IMR-90 (cell line): ENCODE results near the gene IL23R. TPM values are rescaled to one million over a fixed set of nuclear protein-coding genes. Genes with fewer than 3 reads are reported as not detected.
"Not testable (repeated sequence)": the region's sequence is repeated elsewhere in the genome, so short reads cannot be mapped to it uniquely, and the experiment has no call there.

Experiments
- ATAC-seq: fragments of 200-7000 bp; cut with Tn5 transposase; 2 replicates; pipeline ENCODE4 v1.9.1; 2020; ENCODE audit warnings: low read depth, mild to moderate bottlenecking, moderate library complexity
- BruUV-seq: library from RNA; stranded (reverse); fragments of 400-500 nt; replicated peaks from 2 replicates; lab custom pipeline; 2021; lab: Mats Ljungman, UMichigan
- CTCF ChIA-PET: fragments of 300-600 bp; formaldehyde crosslinking; extraction: SDS; loops from one replicate; lab custom pipeline; 2021; ENCODE audit warnings: antibody characterized with exemption; lab: Yijun Ruan, JAX
- POLR2A ChIA-PET: fragments of 300-600 bp; sonication (Branson Sonifier 250); formaldehyde crosslinking; loops from one replicate; lab custom pipeline; 2022; ENCODE audit warnings: antibody characterized with exemption; ENCODE audit not compliant: unreplicated experiment; lab: Charles Lee
- DNase-seq: peaks from one replicate; pipeline ENCODE4 v3.0.0; 2013
- H2AFZ ChIP-seq: replicated peaks from 2 replicates; pipeline ENCODE3; 2013; ENCODE audit warnings: low read length, mild to moderate bottlenecking; ENCODE audit not compliant: poor library complexity
- H2AK5ac ChIP-seq: 2 replicates; pipeline ENCODE4 v1.6.1; 2013; ENCODE audit warnings: low read depth, low read length, inconsistent platforms
- H2AK9ac ChIP-seq: replicated peaks from 2 replicates; pipeline ENCODE3; 2013; ENCODE audit warnings: mild to moderate bottlenecking, low read depth, low read length, moderate library complexity; ENCODE audit not compliant: poor library complexity
- H2BK120ac ChIP-seq: 2 replicates; pipeline ENCODE4 v1.6.1; 2013; ENCODE audit warnings: low read depth, low read length, inconsistent platforms
- H2BK15ac ChIP-seq: 3 replicates; pipeline ENCODE4 v1.6.1; 2013; ENCODE audit warnings: low read depth, low read length, inconsistent platforms
- H2BK20ac ChIP-seq: 2 replicates; pipeline ENCODE4 v1.6.1; 2013; ENCODE audit warnings: low read depth, mild to moderate bottlenecking, inconsistent platforms, low read length, moderate library complexity
- H2BK5ac ChIP-seq: 2 replicates; pipeline ENCODE4 v1.6.1; 2013; ENCODE audit warnings: mild to moderate bottlenecking, low read depth, low read length, inconsistent platforms; ENCODE audit not compliant: poor library complexity, severe bottlenecking
- H3K14ac ChIP-seq: replicated peaks from 2 replicates; pipeline ENCODE4 v1.6.1; 2013; ENCODE audit warnings: low read depth, low read length, inconsistent platforms
- H3K18ac ChIP-seq: 2 replicates; pipeline ENCODE4 v1.6.1; 2013; ENCODE audit warnings: low read depth, low read length, control low read depth
- H3K23ac ChIP-seq: 2 replicates; pipeline ENCODE4 v1.6.1; 2013; ENCODE audit warnings: low read depth, low read length, inconsistent platforms
- H3K27ac ChIP-seq: 2 replicates; pipeline ENCODE4 v1.5.1; 2013; ENCODE audit warnings: mild to moderate bottlenecking, control low read depth, low read length; ENCODE audit not compliant: insufficient read depth
- H3K27me3 ChIP-seq: 2 replicates; pipeline ENCODE4 v1.6.1; 2013; ENCODE audit warnings: low read length; ENCODE audit not compliant: control insufficient read depth, insufficient read depth
- H3K36me3 ChIP-seq: 2 replicates; pipeline ENCODE4 v1.6.1; 2013; ENCODE audit warnings: low read length, mixed read lengths; ENCODE audit not compliant: control insufficient read depth, insufficient read depth
- H3K4ac ChIP-seq: 2 replicates; pipeline ENCODE4 v1.6.1; 2013; ENCODE audit warnings: low read depth, low read length, inconsistent platforms
- H3K4me1 ChIP-seq: 2 replicates; pipeline ENCODE4 v1.6.1; 2013; ENCODE audit warnings: low read length, mixed read lengths; ENCODE audit not compliant: control insufficient read depth, insufficient read depth
- H3K4me2 ChIP-seq: 2 replicates; pipeline ENCODE4 v1.6.1; 2013; ENCODE audit warnings: low read depth, mild to moderate bottlenecking, control low read depth, low read length, moderate library complexity
- H3K4me3 ChIP-seq: 2 replicates; pipeline ENCODE4 v1.5.1; 2013; ENCODE audit warnings: low read depth, mild to moderate bottlenecking, control low read depth, low read length, moderate library complexity; ENCODE audit not compliant: insufficient read depth
- H3K56ac ChIP-seq: 2 replicates; pipeline ENCODE4 v1.6.1; 2013; ENCODE audit warnings: low read length, inconsistent platforms; ENCODE audit not compliant: insufficient read depth; ENCODE audit errors: extremely low read depth
- H3K79me1 ChIP-seq, 2 experiments: 2 replicates each; pipeline ENCODE4 v1.6.1; 2013; ENCODE audit warnings: low read length in 2 of 2, inconsistent platforms in 1 of 2, low read depth in 1 of 2
- H3K9ac ChIP-seq: 2 replicates; pipeline ENCODE4 v1.6.1; 2013; ENCODE audit warnings: low read depth, low read length, control low read depth
- H3K9me1 ChIP-seq: 2 replicates; pipeline ENCODE4 v1.6.1; 2013; ENCODE audit warnings: low read length, inconsistent platforms; ENCODE audit not compliant: insufficient read depth
- H3K9me3 ChIP-seq: 2 replicates; pipeline ENCODE4 v1.6.1; 2013; ENCODE audit warnings: low read length; ENCODE audit not compliant: control insufficient read depth, insufficient read depth
- H4K20me1 ChIP-seq: 2 replicates; pipeline ENCODE4 v1.6.1; 2013; ENCODE audit warnings: low read length, inconsistent platforms; ENCODE audit not compliant: insufficient read depth
- H4K5ac ChIP-seq: 2 replicates; pipeline ENCODE4 v1.6.1; 2013; ENCODE audit warnings: mild to moderate bottlenecking, low read depth, low read length, control low read depth
- H4K8ac ChIP-seq, 2 experiments: 2 replicates each; pipeline ENCODE4 v1.6.1; 2013; ENCODE audit warnings: low read depth in 2 of 2, low read length in 2 of 2, control low read depth in 1 of 2, inconsistent platforms in 1 of 2
- H4K91ac ChIP-seq: 2 replicates; pipeline ENCODE4 v1.6.1; 2013; ENCODE audit warnings: low read depth, low read length, inconsistent platforms; ENCODE audit not compliant: insufficient read depth
- WGBS, 2 experiments: methylation state at CpG; one replicate each; pipeline versions ENCODE4 v1.1.5 to v1.1.7; 2013; ENCODE audit warnings: missing lambda C conversion rate in 2 of 2; ENCODE audit not compliant: insufficient read length in 1 of 2; ENCODE audit errors: extremely low coverage in 2 of 2; 5-methylcytosine and 5-hydroxymethylcytosine counted together
- dilution Hi-C: fragments of 300-500 bp; cut with HindIII; formaldehyde crosslinking; loops from one replicate; pipeline ENCODE4 v1.14.3; 2018; ENCODE audit warnings: low sequenced_read_pairs; ENCODE audit not compliant: unreplicated experiment
- in situ Hi-C: fragments of 300-500 bp; cut with MboI; formaldehyde crosslinking; loops from 3 replicates; pipeline ENCODE4 v1.14.3; 2019; ENCODE audit warnings: low sequenced_read_pairs, inconsistent platforms, mixed read lengths
- intact Hi-C: fragments of 100-400 bp; cut with micrococcal nuclease; formaldehyde crosslinking; loops from 2 replicates; pipeline ENCODE4 v1.10.0; 2022
- polyA plus RNA-seq, 3 experiments: library from polyadenylated mRNA; depleted of rRNA; stranded (reverse); fragments of >200 nt; gene quantifications; 2 replicates each; pipeline ENCODE4 v1.2.3, GENCODE V29; 2012; ENCODE audit warnings: low replicate concordance in 1 of 3
- total RNA-seq: library from RNA; depleted of rRNA; stranded (reverse); fragments of >200 nt; gene quantifications from 2 replicates; pipeline ENCODE4 v1.2.3, GENCODE V29; 2012

Gene IL23R
- total and polyA plus RNA-seq, 2 of the 4 experiments (the other 2 are of a cell fraction), result not detected

DNA sequence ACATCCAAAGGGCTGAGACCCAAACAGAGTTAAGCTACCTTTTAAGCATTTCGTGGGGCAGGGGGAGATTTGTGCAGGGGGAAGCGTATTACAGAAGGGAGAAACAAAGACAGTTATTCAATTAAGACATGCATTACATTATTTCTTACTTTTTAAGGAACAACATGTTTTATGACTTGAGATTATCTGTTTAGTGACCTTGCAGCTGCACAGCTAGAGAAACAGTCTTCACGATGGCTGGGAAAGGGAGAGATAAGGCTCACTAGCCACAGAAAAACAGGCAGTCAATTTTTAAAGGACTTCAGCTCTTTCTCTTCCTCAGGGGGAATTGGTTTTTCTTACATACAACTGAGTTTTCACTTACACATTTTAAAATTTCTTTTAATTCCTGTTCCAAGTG is 24.4 kb upstream of the IL23R start:
- H3K9me1 ChIP-seq, ATAC-seq, H4K5ac ChIP-seq, H4K91ac ChIP-seq, H2BK120ac ChIP-seq, H2AK9ac ChIP-seq, H3K4me1 ChIP-seq, H3K14ac ChIP-seq, H3K79me1 ChIP-seq, POLR2A ChIA-PET, CTCF ChIA-PET, H3K18ac ChIP-seq, intact Hi-C loops, H3K9ac ChIP-seq, H3K4me2 ChIP-seq, H3K56ac ChIP-seq, H2AFZ ChIP-seq, H3K23ac ChIP-seq, DNase-seq, H2BK5ac ChIP-seq, H3K36me3 ChIP-seq, BruUV-seq, H2BK20ac ChIP-seq, H3K27me3 ChIP-seq, dilution Hi-C loops, H3K4me3 ChIP-seq, H3K4ac ChIP-seq, H3K9me3 ChIP-seq, in situ Hi-C loops, H4K8ac ChIP-seq, H4K20me1 ChIP-seq, H2BK15ac ChIP-seq, H3K27ac ChIP-seq, H2AK5ac ChIP-seq: not testable (repeated sequence)
- WGBS, 2 experiments, result no CpG with 5 or more reads among the region's 3 CpGs
